Spleen (tissue), 11 donors: ENCODE measurements around the gene GARNL3. TPM values are rescaled to one million over a fixed set of nuclear protein-coding genes. Genes with fewer than 3 reads are reported as not detected.

Source experiments
- DNase-seq: peaks from one replicate; pipeline ENCODE4 v3.0.0-alpha.2; 2020
- H3K27ac ChIP-seq, 8 donors: fragments of 200-600 bp; sonication (generic) in 7 of 8; 1 replicate in 4 of 8; 2 replicates in 4 of 8; pipeline versions ENCODE4 v1.5.0 to v1.8.0; 2016 to 2021; ENCODE audit warnings: inconsistent platforms in 4 of 8, mild to moderate bottlenecking in 4 of 8, moderate library complexity in 1 of 8
- H3K27me3 ChIP-seq, 7 donors: fragments of 200-600 bp; sonication (generic) in 6 of 7; replicated peaks in 1 of 7; 1 replicate in 4 of 7; 2 replicates in 3 of 7; pipeline versions ENCODE4 v1.5.0 to v1.8.0; 2016 to 2021; ENCODE audit warnings: inconsistent platforms in 3 of 7, mild to moderate bottlenecking in 1 of 7
- H3K36me3 ChIP-seq, 6 donors: fragments of 200-600 bp; sonication (generic) in 5 of 6; 1 replicate in 4 of 6; 2 replicates in 2 of 6; pipeline versions ENCODE4 v1.5.0 to v1.8.0; 2016 to 2021; ENCODE audit warnings: inconsistent platforms in 2 of 6
- H3K4me1 ChIP-seq, 6 donors: fragments of 200-600 bp; sonication (generic) in 5 of 6; 1 replicate in 3 of 6; 2 replicates in 3 of 6; pipeline versions ENCODE4 v1.5.0 to v1.8.0; 2016 to 2021; ENCODE audit warnings: inconsistent platforms in 3 of 6
- H3K4me3 ChIP-seq, 8 donors: fragments of 200-600 bp; sonication (generic) in 7 of 8; 1 replicate in 4 of 8; 2 replicates in 4 of 8; pipeline versions ENCODE4 v1.5.0 to v1.8.0; 2016 to 2021; ENCODE audit warnings: inconsistent platforms in 4 of 8, mild to moderate bottlenecking in 4 of 8, moderate library complexity in 2 of 8
- H3K9me3 ChIP-seq, 8 donors: fragments of 200-600 bp; sonication (generic) in 7 of 8; 1 replicate in 4 of 8; 2 replicates in 4 of 8; pipeline versions ENCODE4 v1.5.0 to v1.8.0; 2016 to 2021; ENCODE audit warnings: inconsistent platforms in 4 of 8
- POLR2A ChIP-seq, 3 donors: fragments of 450-650 bp; IDR thresholded peaks; one replicate each; pipeline ENCODE4 v1.5.1; 2017; ENCODE audit warnings: antibody characterized with exemption in 3 of 3, mild to moderate bottlenecking in 1 of 3
- POLR2AphosphoS5 ChIP-seq, 3 donors: sonication (generic); formaldehyde crosslinking; IDR thresholded peaks; one replicate each; pipeline ENCODE4 v1.5.1; 2017; ENCODE audit warnings: antibody characterized with exemption in 3 of 3
- WGBS, 5 donors: extraction: QIAGEN DNeasy Blood & Tissue Kit in 3 of 5; methylation state at CpG; one replicate each; pipeline versions ENCODE4 v1.1.5 to v1.1.7; 2013 to 2018; 5-methylcytosine and 5-hydroxymethylcytosine counted together
- intact Hi-C: fragments of 100-400 bp; cut with DNase I; formaldehyde crosslinking; loops from one replicate; pipeline ENCODE4 v1.15.0; 2023; ENCODE audit warnings: low total_unique reads
- polyA plus RNA-seq, 3 donors: library from polyadenylated mRNA; stranded (reverse); fragments of 200-250 nt; gene quantifications; one replicate each; pipeline ENCODE4 v1.2.1, GENCODE V29; 2013
- total RNA-seq, 7 donors: library from RNA; depleted of rRNA in 3 of 7; stranded (reverse); fragments of >200 nt in 3 of 7; fragmentation: NEBNext Ultra II Directional in 4 of 7; extraction: Animal tissue kit (Norgen Biotek cat#: 25700) in 4 of 7; gene quantifications; one replicate each; pipeline versions ENCODE4 v1.1.0 to v1.2.1, GENCODE V29; 2016 to 2021
- TF ChIP-seq, protein P1 (sequence below), 11 experiments: fragments of 200-600 bp in 7 of 11; fragments of 450-650 bp in 4 of 11; sonication (generic) in 4 of 11; IDR thresholded peaks in 8 of 11; conservative IDR thresholded peaks in 3 of 11; 1 replicate in 7 of 11; 2 replicates in 4 of 11; pipeline versions ENCODE4 v1.4.0 to v1.8.0; 2016 to 2021; ENCODE audit warnings: antibody characterized with exemption in 11 of 11, inconsistent platforms in 4 of 11, mild to moderate bottlenecking in 1 of 11
- donor health status: healthy with polysubstance abuse.
- donor health status: DM: no; HTN: no; CAD: no; lungs with moderate emphysema.
- donor health status: DM: no; HTN: no; CAD: no.
- donor health status: Bipolar disorder and iron deficiency.
- donor health status: healthy.
- donor health status: DM: no; HTN: no; CAD: no.
- donor health status: DM: yes; HTN: yes; CAD: no.

The GARNL3 gene
- total and polyA plus RNA-seq, 10 donors: 2.1 to 14.7 (median 10.0) TPM

DNA sequence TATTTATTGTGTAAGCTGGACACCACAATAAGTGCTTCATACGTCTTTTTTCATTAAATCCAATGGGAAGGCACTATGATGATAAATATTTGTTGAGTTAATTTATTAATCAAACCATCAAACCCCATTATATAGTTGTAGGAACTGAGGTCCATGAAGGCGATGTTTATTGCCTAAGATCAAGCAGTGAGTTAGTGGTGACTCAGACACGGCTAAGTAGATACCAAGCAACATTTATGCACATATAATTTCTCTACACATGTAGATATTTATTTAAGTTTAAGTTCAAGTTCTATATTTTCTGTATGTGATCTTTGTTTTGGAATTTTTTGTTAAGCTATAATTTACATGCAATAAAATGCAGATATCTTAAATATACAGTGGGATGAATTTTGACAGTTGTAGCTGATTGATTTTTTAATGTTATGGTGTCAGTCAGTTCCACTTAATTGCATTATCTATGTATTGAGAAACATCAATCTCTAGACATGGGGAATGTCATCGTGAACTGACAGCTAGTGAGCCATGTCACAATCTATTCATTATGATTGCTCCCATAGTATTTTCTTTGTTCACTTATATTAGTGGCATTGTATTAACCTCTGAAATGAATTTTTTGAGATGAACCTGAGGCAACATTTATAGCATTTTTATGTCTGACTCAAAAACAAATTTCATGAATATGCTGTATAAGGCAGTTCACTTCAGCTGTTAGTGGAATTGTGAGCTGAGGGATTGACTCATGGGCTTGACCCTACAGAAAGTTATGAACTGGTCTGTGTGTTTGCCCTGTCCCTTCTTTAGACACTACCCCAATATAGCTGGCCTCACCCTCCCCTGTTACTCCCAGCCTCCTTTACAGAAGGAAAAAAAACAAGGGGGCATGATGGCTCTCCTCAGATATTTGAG is 11.9 kb upstream of the GARNL3 start:
- no peak for TF ChIP-seq POLR2A (IDR thresholded peaks at IDR 0.05)
- TF ChIP-seq, protein P1, sequence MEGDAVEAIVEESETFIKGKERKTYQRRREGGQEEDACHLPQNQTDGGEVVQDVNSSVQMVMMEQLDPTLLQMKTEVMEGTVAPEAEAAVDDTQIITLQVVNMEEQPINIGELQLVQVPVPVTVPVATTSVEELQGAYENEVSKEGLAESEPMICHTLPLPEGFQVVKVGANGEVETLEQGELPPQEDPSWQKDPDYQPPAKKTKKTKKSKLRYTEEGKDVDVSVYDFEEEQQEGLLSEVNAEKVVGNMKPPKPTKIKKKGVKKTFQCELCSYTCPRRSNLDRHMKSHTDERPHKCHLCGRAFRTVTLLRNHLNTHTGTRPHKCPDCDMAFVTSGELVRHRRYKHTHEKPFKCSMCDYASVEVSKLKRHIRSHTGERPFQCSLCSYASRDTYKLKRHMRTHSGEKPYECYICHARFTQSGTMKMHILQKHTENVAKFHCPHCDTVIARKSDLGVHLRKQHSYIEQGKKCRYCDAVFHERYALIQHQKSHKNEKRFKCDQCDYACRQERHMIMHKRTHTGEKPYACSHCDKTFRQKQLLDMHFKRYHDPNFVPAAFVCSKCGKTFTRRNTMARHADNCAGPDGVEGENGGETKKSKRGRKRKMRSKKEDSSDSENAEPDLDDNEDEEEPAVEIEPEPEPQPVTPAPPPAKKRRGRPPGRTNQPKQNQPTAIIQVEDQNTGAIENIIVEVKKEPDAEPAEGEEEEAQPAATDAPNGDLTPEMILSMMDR (IDR thresholded peaks at IDR 0.05 in 8 of 11, conservative IDR thresholded peaks at IDR 0.05 in 3 of 11): no peak
- no peak for TF ChIP-seq POLR2AphosphoS5 (IDR thresholded peaks at IDR 0.05)
- Histone ChIP-seq H3K27ac (no peak overlapping the region), H3K27me3 (no peaks in the 10 kb centered on the region), H3K36me3 (no peaks in the 10 kb centered on the region), H3K4me1 (no peaks in the 10 kb centered on the region), H3K9me3 (no peaks in the 10 kb centered on the region), H3K4me3 (no peak overlapping the region)
- intact Hi-C loops: no loop called here
- 87 to 94% (median 93%) methylated on average over 4 of the region's 4 CpGs for WGBS, 5 donors
- no peak for DNase-seq

DNA sequence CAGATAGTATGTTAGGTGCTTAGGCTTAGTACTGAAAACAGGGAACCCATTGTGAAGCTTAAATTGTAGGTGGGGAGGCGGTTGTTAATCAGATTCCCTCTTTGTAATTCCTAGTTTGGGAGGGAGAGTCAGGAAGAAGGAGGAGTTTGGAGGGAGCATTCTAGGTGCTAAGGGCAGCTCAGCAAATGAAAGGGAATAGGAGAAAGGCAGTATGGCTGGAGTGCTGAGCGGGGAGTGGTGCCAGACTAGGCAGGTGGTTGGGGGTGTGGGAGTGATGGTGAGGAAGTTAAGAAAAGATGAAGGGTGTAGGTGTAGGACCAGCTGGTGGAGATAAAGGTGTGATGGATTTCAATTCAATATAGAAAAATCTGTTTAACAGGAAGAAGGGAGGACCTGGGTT is 11.1 kb upstream of the GARNL3 start:
- Histone ChIP-seq H3K4me1 (no peaks in the 10 kb centered on the region), H3K27ac (no peak overlapping the region), H3K27me3 (no peaks in the 10 kb centered on the region), H3K4me3 (no peak overlapping the region), H3K36me3 (no peaks in the 10 kb centered on the region), H3K9me3 (no peaks in the 10 kb centered on the region)
- intact Hi-C loops: no loop called here
- WGBS, 5 donors: 92 to 100% (median 95%) methylated on average over 2 of the region's 2 CpGs
- TF ChIP-seq POLR2A (IDR thresholded peaks at IDR 0.05): no peak
- DNase-seq: no peak

DNA sequence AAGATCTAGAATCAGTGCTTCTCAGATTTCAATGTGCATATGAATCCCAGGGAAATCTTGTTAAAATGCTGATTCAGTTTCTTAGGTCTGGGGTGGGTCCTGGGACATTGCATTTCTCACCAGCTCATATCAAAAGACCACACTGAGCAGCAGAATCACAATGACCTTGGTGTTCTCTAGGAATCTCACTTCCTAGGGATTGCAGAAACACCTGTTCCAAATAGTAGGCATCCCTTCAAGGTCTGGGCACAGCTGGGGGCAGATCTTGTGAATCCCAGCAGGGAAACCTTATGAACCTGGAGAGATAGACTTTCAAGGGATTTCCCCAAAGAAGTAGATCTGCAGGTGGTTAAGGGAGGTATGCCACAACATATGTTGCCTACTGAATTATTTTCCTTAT is 8.9 kb upstream of the GARNL3 start:
- intact Hi-C loops: no loop called here
- Histone ChIP-seq H3K27me3 (no peaks in the 10 kb centered on the region), H3K9me3 (no peaks in the 10 kb centered on the region), H3K36me3 (no peaks in the 10 kb centered on the region), H3K4me1 (no peaks in the 10 kb centered on the region), H3K4me3 (no peak overlapping the region), H3K27ac (no peak overlapping the region)
- no peak for DNase-seq
- TF ChIP-seq POLR2A (IDR thresholded peaks at IDR 0.05) (no peak), POLR2AphosphoS5 (IDR thresholded peaks at IDR 0.05) (no peak)
- TF ChIP-seq, protein P1 (IDR thresholded peaks at IDR 0.05 in 8 of 11, conservative IDR thresholded peaks at IDR 0.05 in 3 of 11): no peak

DNA sequence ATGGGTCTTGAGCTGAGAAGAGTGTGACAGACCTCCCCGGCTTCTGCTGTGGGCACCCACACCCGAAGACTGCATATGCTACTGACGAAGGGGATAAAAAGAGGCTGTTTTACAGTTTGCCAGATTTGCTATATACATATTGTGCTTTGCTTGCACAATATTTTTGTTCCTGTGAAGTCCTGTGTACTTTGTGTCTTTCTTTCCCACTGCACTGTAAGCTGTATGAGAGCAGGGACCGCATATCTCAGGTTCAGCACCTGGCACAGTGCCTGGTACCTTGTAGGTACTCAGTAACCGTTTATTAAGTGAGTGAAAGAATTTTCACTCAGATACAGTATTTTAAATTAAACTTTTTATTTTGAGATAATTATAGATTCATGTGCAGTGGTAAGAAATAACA is 8.2 kb upstream of the GARNL3 start:
- intact Hi-C loops: no loop called here
- whole genome bisulfite sequencing, 5 donors: 89 to 96% (median 93%) methylated on average over 5 of the region's 5 CpGs
- H3K4me3 ChIP-seq: no peak overlapping the region
- H3K27ac ChIP-seq: no peak overlapping the region
- DNase-seq: no peak
- no peaks in the 10 kb centered on the region for H3K9me3 ChIP-seq
- no peaks in the 10 kb centered on the region for H3K36me3 ChIP-seq
- no peaks in the 10 kb centered on the region for H3K27me3 ChIP-seq
- no peaks in the 10 kb centered on the region for H3K4me1 ChIP-seq
- TF ChIP-seq, protein P1 (IDR thresholded peaks at IDR 0.05 in 8 of 11, conservative IDR thresholded peaks at IDR 0.05 in 3 of 11): no peak
